AG09319 (cell line): ENCODE measurements around the gene APOL6.

Experiments
- DNase-seq: peaks from one replicate; pipeline ENCODE4 v3.0.0-alpha.2; 2010; ENCODE audit warnings: low read depth; ENCODE audit errors: extremely low read depth
- CTCF ChIP-seq: IDR thresholded peaks from 2 replicates; pipeline ENCODE4 v1.5.1; 2011; ENCODE audit warnings: low read depth, mild to moderate bottlenecking, inconsistent platforms, low read length, moderate library complexity

The APOL6 gene

DNA sequence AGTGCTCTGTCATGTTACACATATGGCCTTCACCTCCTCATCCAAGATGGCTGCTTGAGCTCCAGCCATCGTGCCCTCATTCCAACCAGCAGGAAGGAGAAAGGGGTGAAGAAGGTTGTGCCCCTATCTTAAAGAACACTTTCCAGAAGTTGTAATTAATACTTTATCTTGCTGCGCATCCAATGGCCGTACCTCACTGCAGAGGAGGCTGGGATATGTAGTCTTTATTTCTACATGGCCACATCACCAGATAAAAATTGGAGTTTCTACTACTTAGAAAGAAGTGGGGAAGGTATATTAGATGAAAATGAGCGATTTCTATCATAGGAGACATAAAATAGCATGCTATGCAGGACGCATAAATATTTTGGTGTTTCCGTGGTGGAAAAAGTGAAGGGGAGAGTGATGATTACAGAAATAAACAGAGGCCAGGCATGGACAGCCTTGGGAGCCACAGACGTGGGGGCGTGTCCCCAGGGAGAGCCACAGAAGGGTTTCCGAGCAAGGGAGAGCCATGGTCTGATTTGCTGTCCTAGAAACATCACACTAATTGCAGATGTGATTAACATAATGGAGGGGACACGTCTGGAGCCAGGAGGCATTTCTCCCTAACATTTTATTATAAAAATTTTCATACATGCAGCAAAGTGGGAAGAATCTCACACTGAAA lies 22.3 kb upstream of the APOL6 start:
- no peak for DNase-seq
- no peak for TF ChIP-seq CTCF

GRCh38 chr22:35627267-35628041 lies 20.8 kb upstream of the APOL6 start:
- TF ChIP-seq CTCF, result peak; percentile 64

GRCh38 chr22:35628732-35629131 lies 19.5 kb upstream of the APOL6 start:
- no peak for TF ChIP-seq CTCF
- no peak for DNase-seq

More at GRCh38 chr22:35627267-35628041, 20.8 kb upstream of the APOL6 start:
- peak; percentile 73 for DNase-seq

- TF ChIP-seq CTCF, result no peak
- DNase-seq, result peak; percentile 96
These were observed 18.6 kb upstream of the APOL6 start for GRCh38 chr22:35629406-35630216.

GRCh38 chr22:35630387-35630793 lies 17.9 kb upstream of the APOL6 start:
- no peak for TF ChIP-seq CTCF
- DNase-seq, result no peak

GRCh38 chr22:35630891-35631290 lies 17.4 kb upstream of the APOL6 start:
- no peak for TF ChIP-seq CTCF
- DNase-seq, result no peak
